GM21529 (cell line): ENCODE data around the gene EOGT.
A peak's percentile ranks its signal among the peaks of the same experiment; 100 is the strongest.

Source experiments
- ATAC-seq: cut with Tn5 transposase; IDR thresholded peaks from one replicate; pipeline ENCODE4 v1.9.1; 2021; ENCODE audit not compliant: unreplicated experiment

Gene EOGT

DNA sequence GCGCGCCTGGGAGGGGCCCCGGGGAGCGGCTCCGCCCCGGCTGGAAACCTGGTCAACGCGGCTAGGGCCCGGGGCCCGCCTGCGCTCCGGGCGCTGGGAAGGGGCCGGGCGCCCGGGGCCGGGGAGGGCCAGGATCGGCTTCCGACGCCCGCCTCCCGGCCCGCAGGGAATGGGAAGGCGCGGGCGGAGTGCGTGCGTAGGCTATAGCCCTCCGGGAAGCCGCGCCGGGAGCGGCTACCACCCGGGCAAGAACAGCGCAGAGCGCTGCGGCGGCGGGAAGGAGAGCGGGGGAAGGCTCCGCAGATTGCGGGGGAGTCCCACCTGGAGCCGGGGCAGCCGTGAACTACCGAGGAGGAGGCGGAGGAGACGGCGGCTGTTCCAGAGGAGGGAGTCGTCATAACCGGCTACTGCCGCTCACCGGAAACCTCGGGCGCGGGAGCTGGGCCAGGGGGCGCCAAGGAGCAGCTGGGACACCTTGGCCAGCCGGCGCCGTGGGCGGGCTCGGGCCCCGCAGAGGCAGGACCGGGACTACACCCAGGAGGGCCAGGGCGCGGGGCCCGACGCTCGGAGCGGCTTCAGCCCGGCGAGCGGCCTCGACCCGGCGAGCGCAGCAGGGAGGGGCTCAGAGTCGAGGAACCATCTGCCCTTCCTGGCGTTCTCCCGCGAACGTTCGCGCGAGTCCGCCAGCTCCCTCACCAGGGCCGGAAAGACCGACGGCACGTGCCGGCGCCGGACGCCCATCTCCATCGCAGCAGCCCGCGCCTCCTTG, at the start of gene EOGT:
Gene EOGT, minus strand, starts transcription at position 432 of the 769 bp plus-strand sequence. CDS start 3,838 bp downstream, outside the sequence.
- peak; percentile 88 for ATAC-seq

DNA sequence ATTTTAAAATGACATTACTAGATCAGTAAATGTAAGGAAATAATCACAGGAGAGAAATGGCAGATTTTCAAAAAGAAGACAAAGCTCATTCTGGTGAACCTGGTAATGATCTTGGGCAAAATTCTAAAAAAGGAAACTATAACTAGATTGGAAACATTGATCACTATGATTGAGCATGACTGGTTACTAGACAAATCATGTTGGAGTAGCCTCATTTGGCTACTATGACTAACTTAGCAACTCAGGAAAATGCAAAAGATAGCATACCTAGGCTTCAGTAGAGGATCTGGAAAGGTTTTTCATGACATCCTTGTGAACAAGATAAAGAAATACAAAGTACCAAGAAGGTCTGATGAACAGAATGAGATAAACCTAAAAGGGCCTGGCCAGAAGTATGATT, 46.2 kb upstream of the EOGT start:
- no peak for ATAC-seq

DNA sequence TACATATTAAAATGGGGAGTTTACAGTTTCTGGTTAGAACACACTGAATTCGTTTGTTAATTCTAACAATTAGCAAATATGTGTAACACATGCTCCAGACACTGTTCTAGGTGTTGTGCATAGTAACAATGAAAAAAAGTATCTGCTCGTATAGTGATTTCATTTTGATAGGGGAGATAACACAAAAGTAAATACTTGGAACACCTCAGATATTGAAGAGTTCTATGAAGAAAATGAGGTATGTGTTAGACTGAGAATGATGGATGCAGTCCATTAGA, 45.4 kb upstream of the EOGT start:
- no peak for ATAC-seq

GRCh38 chr3:69058180-69058946, 44.9 kb upstream of the EOGT start:
- ATAC-seq = peak; percentile 98

DNA sequence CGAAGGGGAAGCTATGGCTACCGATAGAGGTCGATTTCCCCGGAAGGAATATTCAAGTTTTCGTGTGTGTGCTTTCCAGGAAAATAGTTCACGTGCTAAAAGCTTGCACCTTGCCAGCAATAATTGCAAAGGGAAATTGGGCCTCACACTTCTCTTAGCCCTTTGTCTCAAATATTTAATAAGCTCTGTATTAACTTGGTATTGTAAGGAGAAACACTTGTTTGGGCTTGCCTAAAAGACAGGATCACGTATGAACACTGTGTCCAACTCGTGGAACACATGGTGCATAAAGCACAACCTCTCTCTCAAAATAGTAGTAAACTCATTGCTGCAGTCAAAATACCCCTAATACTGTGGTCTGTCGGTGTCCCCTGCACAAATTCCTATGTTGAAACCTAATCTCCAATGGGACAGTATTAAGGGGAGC, 39.0 kb upstream of the EOGT start:
- peak; percentile 8 for ATAC-seq

DNA sequence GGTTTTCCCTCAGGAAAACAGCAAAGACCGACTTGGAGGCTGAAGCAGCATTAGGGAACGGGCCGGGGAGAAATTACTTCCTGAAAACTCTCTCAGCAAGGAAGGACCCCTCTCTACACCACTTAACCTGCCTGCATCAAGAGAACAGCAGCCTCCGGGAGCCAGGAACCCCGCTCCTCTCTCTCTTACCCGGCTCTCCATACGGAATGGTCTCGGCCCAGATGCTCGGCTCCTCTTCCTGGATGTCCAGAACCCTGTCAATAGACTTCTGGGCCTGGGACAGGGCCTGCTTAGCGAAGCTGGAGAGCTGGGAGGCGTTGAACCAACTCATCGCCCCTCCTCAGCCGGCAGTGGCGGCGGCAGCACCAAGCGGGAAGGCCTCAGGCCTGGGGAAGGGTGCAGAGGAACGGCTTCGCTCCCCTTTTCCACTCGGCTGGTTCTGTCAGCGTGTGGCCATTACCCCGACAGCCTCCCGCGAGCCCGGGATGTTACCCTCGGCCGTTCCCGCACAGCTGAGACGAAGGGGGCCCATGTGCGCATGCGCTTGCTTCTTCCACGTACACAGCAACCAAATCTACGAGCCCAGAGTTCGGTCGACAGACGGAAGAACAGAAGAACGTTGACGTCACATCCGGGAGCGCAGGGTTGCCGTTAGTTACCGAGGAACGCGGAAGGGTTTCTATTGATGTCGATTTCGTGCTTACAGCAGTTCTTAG, 38.4 kb upstream of the EOGT start, which contains the start of gene TMF1:
Gene TMF1, minus strand, starts transcription at position 578 of the 716 bp plus-strand sequence. Its CDS starts 247 bp downstream, at position 331.
- ATAC-seq = peak; percentile 96

GRCh38 chr3:69048990-69049389, 35.5 kb upstream of the EOGT start:
- no peak for ATAC-seq

DNA sequence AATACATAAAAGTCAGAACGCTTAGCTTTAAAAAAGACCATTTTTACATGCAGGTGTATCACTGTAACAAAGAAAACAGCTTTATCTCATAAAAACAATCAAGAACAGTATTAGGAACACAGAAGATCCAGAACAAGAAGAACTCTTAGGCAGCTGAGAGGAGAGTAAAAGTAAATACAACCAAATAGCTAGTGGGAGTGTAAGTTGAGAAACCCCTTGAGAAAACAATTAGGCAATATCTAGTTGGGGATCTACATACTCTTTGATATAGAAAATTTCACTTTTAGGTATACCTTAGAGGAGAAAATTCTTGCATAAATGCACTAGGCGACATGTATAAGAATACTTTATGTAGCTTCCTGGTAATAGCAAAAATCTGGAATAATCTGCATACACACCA, 31.1 kb upstream of the EOGT start:
- no peak for ATAC-seq

- ATAC-seq = no peak
Measured at GRCh38 chr3:69033470-69033869, 20.0 kb upstream of the EOGT start.

DNA sequence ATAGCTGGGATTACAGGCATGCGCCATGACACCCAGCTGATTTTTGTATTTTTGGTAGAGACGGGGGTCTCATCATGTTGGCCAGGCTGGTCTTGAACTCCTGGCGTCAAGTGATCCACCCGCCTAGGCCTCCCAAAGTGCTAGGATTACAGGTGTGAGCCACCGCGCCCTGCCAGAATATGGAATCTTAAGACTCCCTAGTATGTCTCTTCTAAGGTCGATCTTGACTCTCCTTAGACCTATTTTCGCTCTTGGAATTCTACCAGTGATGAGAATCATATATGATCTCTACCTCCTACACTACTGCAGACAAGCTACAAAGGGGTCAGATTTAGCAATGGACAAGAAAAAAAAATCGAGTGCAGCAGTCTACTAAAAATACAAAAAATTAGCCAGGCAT, 19.3 kb upstream of the EOGT start:
- ATAC-seq = no peak

GRCh38 chr3:69032142-69032541, 18.7 kb upstream of the EOGT start:
- ATAC-seq = no peak

DNA sequence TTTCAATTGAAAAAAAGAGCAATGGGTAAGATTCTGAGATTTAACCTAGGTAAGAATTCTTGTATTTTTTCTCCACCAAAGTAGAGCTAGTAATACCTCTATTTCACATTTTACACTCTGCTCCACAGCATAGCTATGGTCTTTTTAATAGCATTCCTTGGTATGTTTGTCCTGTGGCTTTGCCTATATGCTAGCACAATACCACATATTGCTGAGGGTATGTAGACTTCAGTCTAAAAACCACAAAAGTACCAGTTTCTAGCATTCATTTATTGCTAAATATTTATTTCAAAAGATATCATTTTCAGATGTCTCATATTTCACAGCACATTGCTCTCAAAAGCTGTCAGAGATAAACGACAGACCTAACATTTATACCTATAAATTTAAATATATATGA, 18.2 kb upstream of the EOGT start:
- ATAC-seq = no peak

DNA sequence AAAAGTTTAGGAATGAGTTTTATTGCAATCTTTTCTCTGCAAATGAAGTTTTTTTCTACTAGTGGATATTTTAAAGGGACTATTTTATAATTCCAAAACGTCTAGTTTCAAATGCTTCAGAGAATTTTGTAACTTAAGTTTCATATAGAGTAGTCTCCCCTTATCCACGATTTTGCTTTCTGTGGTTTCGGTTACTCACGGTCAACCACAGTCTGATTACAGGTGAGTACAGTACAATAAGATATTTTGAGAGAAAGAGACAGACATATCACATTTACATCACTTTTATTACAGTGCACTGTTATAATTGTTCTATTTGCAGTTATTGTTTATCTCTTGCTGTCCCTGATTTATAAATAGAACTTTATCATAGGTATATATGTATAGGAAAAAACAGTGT, 7.4 kb upstream of the EOGT start:
- ATAC-seq = no peak

GRCh38 chr3:69020424-69020823, 6.9 kb upstream of the EOGT start:
- no peak for ATAC-seq

DNA sequence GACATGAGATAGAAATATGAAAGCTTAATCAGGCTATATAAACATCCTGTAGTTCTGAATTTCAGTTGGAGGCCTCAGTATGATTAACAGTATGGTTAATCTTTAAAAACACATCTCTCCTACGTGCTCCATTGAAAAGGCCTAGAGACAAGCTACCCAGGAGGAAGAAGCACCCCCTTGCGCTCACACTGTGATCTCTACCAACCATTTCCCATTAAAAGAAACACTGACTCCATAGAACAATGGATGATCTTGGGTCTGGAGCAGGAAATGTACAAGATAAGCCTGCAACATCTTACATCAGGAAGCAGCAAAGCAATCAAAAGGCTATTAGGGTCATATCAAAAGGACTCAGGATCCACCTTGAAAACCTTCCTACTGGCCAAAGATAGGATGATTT, 3.4 kb upstream of the EOGT start:
- no peak for ATAC-seq

DNA sequence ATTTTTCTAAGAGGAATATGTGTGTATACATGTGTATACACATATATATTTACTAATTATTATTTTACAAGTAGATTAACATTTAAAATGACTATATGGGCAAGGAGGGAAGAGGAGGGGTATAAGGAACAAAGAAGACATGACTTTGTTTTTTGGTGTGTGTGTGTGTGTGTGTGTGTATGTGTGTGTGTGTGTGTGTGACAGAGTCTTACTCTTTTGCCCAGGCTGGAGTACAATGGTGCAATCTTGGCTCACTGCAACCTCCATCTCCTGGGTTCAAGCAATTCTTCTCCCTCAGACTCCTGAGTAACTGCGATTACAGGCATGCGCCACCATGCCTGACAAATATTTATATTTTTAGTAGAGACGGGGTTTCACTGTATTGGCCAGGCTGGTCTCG, 2.6 kb upstream of the EOGT start:
- no peak for ATAC-seq

GRCh38 chr3:69014022-69014580, 617 bp upstream of the EOGT start:
- ATAC-seq = no peak

- ATAC-seq = peak; percentile 39
Measured at GRCh38 chr3:69012800-69013252, 658 bp downstream of the EOGT start.

DNA sequence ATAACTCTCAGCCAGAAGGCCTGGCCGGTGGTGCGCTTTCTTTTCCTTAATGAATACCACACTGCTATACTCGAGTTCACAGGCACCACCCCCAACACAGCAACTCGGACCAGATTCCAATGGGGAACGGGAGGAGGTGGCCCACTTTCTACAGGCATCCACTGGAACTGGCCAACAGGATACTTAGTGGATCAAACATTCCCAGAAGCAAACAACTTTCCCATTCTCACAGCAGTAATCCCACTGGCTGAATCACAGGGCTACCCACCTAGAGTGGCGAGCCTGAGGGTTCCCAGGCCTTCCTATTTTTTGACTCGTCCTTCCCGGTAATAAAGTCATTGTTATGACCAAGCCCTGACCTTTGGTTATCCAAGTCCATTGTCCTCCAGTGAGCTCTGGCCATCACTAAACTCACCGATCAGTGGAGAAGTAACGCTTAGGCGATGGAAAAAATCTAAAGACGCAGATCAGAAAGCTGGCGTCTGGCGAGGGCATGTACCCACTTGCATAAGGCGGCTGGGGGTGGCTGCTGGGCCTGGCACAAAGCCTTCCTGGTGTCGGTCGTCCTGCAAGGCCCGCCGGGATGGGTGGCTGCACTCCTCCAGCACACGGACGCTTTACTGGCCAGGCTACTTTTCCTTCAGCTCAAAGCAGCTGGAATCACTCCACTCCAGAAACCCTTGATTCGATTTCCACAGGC, 1.2 kb downstream of the EOGT start:
- ATAC-seq = no peak

DNA sequence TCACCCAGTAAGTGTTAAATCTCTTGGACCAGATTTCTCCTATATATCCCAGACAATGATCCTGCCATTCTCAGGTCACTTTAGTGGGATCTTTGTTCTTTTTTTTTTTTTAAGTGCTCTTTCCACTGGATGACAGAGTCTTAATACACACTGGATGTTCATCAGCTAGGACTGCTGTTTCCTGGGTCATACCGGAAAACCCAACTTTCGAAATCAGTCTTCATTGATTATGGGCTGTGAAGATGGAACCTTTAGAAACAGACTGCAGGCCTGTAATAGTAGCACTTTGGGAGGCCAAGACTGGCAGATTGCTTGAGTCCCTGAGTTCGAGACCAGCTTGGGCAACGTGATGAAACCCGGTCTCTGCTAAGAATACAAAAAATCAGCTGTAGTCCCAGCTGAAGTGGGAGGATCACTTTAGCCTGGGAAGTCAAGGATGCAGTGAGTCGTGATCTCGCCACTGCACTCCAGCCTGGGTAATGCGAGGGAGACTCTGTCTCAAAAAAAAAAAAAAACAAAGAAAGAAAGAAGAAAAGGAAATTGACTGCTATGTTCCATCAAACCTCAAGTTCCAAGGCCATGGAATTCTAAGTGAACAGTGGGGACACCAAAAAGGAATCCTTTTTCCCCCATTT, 2.3 kb downstream of the EOGT start:
- ATAC-seq = no peak
